NCI-H345 treated with DMSO at 0.1 percent for 48 hours (cell line): ENCODE data around the gene MYH9.

ENCODE experiments used
- DNase-seq: peaks from one replicate; lab custom pipeline; 2025; ENCODE audit not compliant: unreplicated experiment; lab: John Stamatoyannopoulos, UW

Gene MYH9

GRCh38 chr22:36233796-36234195 lies 154.0 kb downstream of the MYH9 start:
- no peak for DNase-seq

DNA sequence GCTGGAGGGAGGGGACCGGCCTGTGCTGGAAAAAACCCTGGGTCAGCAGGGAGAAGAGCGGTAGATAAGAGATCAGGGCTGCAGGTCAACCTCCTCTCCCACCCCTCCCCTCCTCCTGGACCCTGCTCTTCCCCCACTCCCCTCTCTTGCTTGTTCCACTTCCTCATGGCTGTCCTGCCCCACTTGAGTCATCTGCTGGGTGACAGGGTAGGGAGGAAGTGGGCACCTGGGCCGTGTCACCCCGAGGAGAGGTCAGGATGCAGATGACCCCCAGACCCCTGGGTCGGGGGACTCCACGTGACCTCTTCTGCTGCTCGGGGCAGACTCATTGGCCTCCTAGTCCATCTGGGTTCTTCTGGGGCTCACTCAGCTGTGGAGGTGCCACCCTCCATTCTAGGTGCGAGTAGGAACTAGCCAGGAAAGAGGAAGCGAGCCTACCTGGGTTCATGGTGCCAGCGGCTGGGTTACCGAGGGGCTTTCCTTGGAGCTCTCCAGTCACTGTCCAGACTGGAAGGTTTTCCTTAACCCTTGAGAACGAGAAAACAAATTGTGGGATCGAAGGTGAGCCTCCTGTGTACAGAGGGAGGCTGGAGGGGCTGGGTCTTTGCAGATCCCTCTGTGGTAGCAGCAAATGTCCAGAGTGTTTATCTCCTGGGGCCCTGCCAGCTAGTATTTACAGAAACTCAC lies 154.9 kb downstream of the MYH9 start:
- DNase-seq = no peak
